GM21786 (cell line): ENCODE data around the gene CSTB.

Experiments
- ATAC-seq: cut with Tn5 transposase; IDR thresholded peaks from one replicate; pipeline ENCODE4 v1.9.1; 2021; ENCODE audit not compliant: unreplicated experiment

CSTB gene

GRCh38 chr21:43811262-43812105, 35.4 kb upstream of the CSTB start:
- ATAC-seq: no peak

- ATAC-seq: peak; percentile 47
These were observed 34.6 kb upstream of the CSTB start for GRCh38 chr21:43810505-43811261.

GRCh38 chr21:43809853-43810504, 33.9 kb upstream of the CSTB start:
- no peak for ATAC-seq

- no peak for ATAC-seq
These were observed 33.3 kb upstream of the CSTB start for GRCh38 chr21:43809346-43809799.

- no peak for ATAC-seq
These were observed 32.7 kb upstream of the CSTB start for GRCh38 chr21:43808832-43809251.

- no peak for ATAC-seq
These were observed 32.3 kb upstream of the CSTB start for GRCh38 chr21:43808367-43808766.

- ATAC-seq: no peak
These were observed 30.1 kb upstream of the CSTB start for GRCh38 chr21:43806017-43806710.

GRCh38 chr21:43805275-43805800, 29.2 kb upstream of the CSTB start:
- ATAC-seq: peak; percentile 87

GRCh38 chr21:43803558-43804300, 27.6 kb upstream of the CSTB start:
- ATAC-seq: no peak

- no peak for ATAC-seq
These were observed 26.7 kb upstream of the CSTB start for GRCh38 chr21:43802713-43803313.

GRCh38 chr21:43801006-43801783, 25.1 kb upstream of the CSTB start:
- no peak for ATAC-seq

GRCh38 chr21:43800566-43800965, 24.5 kb upstream of the CSTB start:
- ATAC-seq: no peak

GRCh38 chr21:43800124-43800523, 24.0 kb upstream of the CSTB start:
- no peak for ATAC-seq

GRCh38 chr21:43799301-43799840, 23.3 kb upstream of the CSTB start:
- ATAC-seq: no peak

GRCh38 chr21:43797925-43798715, 22.0 kb upstream of the CSTB start:
- ATAC-seq: no peak

GRCh38 chr21:43797415-43797814, 21.3 kb upstream of the CSTB start:
- ATAC-seq: no peak

GRCh38 chr21:43794857-43795256, 18.7 kb upstream of the CSTB start:
- ATAC-seq: no peak

- no peak for ATAC-seq
These were observed 18.2 kb upstream of the CSTB start for GRCh38 chr21:43794311-43794710.
